GM19238 (cell line): ENCODE data around the gene BBLN.

Experiments used
- DNase-seq: peaks from one replicate; pipeline ENCODE4 v3.0.0; 2011; ENCODE audit warnings: low spot score; ENCODE audit not compliant: insufficient read length

The BBLN gene

DNA sequence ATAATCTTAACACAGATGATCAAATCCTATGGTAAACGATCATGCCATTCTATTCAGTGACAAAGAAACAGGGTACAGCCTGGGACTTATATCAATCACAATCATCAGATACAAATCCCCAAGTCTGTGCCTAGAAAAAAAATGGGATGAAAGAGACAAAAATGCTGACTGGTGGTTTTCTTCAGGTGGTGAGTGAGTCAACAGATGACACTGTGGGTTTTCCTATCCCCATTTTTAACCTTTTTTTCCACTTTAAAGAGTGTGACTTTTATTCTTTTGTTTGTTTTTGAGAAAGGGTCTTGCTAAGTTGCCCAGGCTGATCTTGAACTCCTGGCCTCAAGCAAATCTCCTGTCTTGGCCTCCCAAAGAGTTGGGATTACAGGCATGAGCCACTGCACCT lies 28.1 kb downstream of the BBLN start:
- DNase-seq: no peak

DNA sequence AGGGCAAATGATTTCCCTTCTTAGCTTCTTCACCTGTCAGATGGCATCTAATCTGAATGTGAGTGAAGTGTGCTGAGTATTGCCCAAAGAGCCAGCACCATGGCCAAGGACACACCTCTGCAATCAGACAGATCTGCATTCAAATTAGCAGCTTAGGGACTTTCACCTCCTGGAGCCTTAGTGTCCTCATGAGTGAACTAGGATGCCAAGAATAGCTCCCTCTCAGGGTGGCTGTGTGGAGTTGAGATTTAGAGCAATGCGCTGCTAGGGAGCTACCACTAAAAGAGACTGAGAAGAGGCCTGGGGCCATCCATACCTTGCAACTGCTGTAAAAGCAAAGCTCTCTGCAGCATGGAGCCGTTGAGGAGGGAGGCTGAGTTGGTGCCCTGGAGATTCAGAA lies 29.9 kb downstream of the BBLN start:
- no peak for DNase-seq

DNA sequence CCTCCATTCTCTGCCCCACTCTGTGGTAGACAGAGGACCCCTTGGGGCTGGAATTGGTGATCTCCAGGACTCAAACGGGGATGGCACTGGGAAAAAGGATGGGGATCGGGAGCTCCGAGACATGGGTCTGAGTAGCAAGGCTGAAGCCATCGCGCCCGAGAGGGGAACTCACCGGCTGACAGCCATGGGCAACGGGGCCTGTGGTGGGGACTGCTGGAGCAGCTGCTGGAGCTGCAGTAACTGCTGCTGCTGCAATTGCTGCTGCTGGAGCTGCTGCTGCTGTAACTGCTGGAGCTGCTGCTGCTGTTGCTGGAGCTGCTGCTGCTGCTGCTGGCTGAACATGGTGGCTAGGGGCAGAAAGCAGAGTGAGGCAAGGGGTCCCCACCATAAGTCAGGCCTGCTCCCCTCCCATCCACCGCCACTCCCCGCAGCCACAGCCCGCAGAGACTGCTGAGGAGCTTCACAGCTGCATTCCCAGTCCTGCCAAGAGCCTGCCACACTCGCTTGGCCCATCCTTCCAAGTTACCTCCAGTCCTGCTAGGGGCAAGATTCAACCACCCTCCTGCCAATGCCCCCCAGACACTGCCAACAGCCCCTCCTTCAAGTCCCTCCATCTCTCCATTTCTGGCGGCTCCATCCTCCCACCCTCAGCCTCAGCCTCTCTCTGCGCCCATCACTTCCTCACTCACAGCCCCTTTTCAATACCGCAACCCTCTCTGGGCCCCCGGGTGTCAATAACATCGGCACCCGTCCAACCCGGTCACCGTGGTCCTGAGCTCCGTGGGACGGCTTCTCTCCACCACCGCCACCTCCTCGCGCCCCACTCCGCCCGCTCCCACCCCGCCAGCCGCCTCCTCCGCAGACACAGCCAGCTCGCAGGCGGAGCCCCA lies 30.7 kb downstream of the BBLN start:
- no peak for DNase-seq

- peak; percentile 94 for DNase-seq
These were observed 31.5 kb downstream of the BBLN start, which contains the start of gene CIZ1 for GRCh38 chr9:128191406-128192046. Gene CIZ1 (minus strand): TSS chr9:128191572. CDS start chr9:128190857, 715 bp downstream.

DNA sequence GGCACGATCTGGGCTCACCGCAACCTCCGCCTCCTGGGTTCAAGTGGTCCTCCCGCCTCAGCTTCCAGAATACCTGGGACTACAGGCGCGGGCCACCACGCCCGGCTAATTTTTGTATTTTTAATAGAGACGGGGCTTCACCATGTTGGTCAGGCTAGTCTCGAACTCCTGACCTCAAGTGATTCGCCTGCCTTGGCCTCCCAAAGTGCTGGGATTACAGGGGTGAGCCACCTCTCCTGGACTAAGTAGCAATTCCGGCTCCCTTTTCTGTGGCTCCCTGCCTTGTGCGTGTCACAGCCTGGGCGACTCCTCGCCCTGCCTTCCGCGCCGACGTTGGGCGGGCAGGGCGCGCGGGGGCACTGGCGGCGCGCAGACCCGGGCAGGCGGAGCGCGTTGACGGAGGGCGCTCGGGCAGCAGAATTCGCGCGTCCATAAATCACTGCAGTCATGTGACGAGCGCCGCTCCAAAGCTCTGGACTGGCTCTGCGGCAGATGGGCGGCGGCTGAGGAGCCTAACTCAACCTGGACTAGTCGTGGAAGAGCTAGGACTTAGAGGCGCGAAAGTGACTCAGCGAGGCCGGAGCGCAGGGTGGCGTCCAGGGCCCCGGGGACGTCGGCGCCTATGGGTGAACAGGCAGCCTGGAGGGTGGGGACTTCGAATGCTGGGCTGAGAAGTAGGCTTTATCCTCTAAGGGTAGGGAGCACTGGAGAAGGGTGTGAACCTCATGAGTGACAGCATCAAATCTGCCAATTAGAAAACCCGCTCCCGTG lies 32.7 kb downstream of the BBLN start:
- peak; percentile 75 for DNase-seq

DNA sequence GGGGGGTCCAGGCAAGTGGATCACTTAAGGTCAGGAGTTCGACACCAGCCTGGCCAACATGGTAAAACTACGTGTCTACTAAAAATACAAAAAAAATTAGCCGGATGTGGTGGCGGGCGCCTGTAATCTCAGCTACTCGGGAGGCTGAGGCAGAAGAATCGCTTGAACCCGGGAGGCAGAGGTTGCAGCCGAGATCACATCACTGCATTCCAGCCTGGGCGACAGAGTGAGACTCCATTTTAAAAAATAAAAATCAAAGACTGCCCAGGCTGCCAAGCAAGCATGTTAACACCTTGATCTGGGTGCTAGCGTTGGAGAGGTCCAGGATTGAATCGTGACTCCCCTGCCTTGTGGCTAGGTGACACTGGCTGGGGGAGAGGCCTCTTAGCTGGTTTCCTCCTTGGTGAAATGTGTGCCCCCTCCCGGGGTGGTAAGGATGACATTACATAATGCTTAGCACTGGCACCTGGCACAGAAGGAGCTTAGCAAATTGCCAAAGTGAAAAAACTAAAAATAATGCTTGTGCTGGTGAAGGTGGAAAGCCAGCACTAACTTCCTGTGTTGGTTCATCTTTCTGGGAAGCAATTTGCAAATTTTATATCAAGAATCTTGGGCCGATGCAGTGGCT lies 33.5 kb downstream of the BBLN start:
- no peak for DNase-seq

DNA sequence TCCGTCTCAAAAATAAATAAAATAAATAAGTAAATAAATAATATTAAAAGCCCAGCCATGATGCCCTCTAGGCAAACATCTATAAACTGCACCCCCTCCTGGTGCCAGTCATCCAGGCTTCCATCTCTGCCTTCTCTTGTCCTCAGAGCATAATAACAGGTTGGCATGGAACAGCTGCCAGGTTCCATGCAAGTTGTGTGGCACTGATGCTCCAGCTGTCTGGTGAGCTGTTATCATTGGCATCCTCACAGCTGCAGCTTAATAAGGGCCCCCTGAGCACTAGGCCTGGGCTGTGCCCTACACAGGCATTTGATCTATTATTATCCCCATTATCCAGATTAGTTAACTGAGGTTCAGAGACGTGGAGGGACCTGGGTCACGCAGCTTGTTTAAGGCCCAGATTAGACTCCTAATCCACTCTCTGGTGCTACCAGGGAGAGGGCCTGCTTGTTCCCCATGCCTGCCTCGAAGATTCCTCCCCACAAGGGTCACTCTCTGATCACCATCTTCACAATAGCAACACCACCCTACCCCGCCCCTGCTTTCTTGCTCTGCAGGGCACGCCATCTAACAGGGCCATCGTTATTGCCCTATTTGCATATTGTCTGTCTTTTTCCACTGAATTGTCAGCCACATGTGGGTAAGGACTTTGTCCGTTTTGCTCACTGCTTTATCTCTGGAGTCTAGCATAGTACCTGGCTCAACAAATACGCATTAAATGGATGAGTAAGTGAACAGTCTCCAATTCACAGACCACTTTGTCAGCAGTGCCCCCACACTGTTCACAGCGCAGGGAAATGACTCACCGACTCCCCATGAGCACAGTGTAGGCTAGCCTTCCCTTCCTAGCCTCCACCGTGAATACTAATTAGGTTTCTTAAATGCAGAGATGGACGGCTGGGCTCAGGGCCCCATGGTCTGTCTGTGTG lies 41.6 kb downstream of the BBLN start:
- no peak for DNase-seq

GRCh38 chr9:128202648-128203023 lies 42.6 kb downstream of the BBLN start:
- DNase-seq: no peak

GRCh38 chr9:128203024-128203706 lies 43.1 kb downstream of the BBLN start, which contains the start of gene DNM1:
Gene DNM1 (plus strand): TSS chr9:128203379. CDS start chr9:128203471, 92 bp downstream.
- DNase-seq: peak; percentile 96

DNA sequence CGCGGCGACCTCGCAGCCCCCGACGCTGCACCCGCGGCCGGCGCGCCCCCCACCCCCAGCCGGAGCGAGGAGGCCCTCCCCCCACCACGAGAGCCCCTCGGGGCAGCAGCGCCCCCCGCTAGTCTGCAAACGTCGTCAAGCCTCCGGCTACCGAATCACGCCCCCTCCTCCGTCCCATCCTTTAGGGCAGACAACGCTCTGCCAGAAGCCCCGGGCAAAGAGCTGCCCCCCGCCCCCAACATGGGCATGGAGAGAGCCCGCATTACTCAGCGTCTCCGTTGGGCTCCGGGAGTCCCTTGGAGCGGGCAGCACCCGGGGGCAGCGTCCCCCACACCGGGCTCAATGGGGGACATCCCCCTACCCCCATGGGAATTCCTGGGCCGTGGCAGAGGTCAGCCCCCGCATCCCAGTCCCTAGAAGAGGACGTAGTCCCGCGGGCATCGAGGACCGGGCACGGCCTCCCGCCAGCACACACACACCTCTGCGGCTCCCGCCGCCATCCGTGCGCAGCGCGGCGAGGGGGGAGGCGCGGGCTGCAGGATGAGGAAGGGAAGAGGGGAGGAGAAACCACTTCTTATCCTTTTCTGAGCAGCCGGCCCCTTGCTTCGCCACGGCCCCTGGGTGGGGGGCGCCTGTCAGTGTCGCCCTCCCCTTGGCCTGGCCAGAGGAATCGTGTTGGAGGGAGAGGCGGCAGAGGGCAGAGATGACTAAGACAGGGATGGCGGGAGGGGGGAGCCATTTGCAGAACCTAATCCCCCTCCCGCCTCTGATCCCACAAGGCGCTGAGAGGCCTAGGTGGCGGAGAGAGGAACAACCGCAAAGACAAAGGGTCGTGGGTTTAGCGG lies 43.9 kb downstream of the BBLN start:
- DNase-seq: peak; percentile 35

GRCh38 chr9:128204858-128205257 lies 44.8 kb downstream of the BBLN start:
- no peak for DNase-seq

DNA sequence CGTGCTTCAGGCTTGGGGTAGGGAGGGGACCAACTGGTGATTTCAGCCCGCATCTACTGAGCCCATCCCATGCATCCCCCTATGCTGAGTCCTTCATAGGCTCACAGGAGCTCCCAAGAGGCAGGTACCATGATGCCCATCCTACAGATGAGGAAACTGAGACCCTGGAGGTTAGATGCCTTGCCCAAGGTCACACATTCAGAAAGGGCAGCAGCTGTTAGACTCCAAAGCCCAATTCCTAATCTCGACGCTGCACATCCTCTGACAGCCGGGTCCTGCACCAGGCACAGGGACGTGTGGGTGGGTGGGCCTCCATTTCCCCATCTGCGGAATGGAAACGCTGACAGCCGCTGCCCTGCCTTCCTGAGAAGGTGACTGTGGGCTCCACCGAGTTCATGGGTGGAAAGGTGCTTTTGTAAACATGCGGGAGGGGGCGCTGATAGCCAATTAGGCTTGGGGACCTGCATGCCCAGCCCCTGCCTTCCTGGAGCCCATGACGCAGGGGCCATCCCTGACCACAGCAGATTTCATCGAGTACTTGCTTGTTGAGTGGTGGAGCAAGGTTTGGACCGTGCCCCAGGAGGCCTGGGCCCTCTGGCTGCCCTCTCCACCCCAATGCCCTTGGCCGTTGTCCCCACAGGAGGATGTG lies 45.4 kb downstream of the BBLN start:
- DNase-seq: no peak

- no peak for DNase-seq
These were observed 46.4 kb downstream of the BBLN start for GRCh38 chr9:128206484-128206883.

- DNase-seq: no peak
These were observed 47.1 kb downstream of the BBLN start for GRCh38 chr9:128206916-128207910.

DNA sequence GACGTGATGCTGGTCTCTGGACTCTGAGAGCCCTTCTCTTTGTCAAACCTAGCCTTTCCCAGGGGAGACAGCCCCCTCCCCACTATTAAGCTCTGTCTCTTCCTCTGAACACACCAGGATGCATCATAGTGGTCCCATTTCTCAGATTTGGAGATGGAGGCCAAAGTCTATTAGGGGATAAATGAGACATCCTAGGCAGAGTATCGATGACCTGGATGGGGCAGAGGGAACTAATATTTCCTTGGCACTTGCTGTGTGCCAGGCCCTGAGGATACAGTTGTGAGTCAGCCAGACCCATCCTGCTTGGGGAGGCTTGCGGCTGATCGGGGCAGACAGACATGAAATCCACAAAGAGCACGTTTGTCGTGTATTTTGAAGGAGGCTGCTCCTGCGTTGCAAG lies 48.3 kb downstream of the BBLN start:
- no peak for DNase-seq

- DNase-seq: no peak
These were observed 49.0 kb downstream of the BBLN start for GRCh38 chr9:128208946-128209669.
